ENCODE results near the gene SUN1.
"Not testable (repeated sequence)": the region's sequence is repeated elsewhere in the genome, so short reads cannot be mapped to it uniquely, and the experiment has no call there.

Gene SUN1

DNA sequence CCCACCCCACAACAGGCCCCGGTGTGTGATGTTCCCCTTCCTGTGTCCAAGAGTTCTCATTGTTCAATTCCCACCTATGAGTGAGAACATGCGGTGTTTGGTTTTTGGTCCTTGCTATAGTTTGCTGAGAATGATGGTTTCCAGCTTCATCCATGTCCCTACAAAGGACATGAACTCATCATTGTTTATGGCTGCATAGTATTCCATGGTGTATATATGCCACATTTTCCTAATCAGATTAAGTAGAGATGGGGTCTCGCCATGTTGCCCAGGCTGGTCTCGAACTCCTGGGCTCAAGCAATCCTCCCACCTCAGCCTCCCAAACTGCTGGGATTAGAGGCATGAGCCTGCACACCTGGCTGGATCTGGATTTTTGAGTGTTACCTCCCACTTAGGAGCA is 28.5 kb upstream of the SUN1 start:
- DNase-seq, result not testable (repeated sequence)

DNA sequence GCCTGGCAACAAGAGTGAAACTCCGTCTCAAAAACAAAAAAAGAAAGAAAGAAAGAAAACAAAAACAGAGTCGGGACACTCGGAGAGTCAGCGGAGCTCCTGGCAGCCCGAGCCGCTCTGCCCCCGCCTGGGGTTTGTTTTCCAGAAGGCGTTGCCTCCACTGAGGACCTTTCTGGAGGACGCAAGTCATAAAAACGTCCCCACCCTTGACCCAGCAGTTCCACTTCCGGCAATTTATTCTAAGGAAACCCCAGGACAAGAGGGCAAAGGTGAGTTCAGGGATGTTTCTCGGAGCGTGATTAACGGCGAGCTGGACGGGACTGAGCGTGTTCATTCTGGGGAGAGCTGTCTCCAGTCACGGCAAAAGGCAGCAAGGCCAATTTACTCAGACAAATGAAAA is 27.0 kb upstream of the SUN1 start:
- DNase-seq, result no peak

DNA sequence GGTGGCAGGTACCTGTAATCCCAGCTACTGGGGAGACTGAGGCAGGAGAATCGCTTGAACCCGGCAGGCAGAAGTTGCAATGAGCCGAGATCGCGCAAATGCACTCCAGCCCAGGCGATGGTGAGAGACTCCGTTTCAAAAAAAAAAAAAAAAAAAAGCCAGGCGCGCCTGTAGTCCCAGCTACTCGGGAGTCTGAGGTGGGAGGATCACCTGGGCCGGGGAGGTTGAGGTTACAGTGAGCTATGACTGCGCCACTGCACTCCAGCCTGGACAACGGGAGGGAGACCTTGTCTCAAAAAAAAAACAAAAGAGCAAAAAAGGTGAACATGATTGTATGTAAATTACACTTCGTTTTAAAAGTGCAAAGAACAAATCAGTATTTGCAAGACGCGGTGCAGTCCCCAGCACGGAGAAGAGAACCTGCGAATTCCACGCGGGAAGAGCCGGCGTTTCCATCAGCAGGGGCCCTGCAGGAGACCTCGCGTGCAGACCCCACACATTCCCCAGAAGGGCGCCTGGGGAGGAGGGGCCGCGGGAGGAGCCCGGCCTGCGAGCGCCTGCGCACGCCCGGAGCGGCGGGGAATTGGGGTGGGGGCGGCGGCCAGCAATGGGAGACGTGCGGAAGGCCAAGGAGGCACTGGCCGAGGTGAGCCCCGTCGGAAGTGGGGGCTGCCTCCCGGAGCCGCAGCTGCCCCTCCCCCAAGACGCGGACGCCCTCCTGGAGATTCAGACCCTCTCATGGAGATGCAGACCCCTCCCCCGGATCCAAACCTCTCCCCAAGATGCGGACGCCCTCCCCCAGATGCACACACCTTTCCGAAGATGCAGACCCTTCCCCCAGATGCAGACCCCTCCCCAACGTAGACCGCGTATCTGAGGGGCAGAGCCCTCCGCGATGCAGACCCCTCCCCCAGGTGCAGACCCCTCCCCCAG is 16.7 kb upstream of the SUN1 start:
- DNase-seq, result no peak

DNA sequence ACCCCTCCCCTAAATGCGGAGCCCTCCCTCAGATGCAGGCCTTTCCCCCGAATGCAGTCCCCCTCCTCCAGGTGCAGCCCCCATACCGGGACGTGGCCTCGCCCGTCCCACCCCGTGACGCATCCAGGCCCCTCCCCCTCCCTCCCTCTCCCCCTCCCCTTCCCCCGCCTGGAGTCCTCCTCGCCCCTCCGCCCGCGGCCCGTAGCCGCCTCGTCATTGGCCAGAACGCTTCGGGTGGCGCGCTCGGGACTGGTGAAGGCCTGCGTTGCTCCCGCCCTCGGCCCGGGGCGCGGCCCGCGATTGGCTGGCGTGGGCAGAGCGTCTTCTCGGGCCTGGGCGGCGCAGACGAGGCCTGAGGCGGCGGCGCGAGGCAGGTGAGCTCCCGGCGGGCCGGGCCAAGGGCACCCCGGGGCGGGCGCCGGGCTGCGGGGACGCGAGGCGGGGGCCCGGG is 16.0 kb upstream of the SUN1 start:
- peak; percentile 97 for DNase-seq

DNA sequence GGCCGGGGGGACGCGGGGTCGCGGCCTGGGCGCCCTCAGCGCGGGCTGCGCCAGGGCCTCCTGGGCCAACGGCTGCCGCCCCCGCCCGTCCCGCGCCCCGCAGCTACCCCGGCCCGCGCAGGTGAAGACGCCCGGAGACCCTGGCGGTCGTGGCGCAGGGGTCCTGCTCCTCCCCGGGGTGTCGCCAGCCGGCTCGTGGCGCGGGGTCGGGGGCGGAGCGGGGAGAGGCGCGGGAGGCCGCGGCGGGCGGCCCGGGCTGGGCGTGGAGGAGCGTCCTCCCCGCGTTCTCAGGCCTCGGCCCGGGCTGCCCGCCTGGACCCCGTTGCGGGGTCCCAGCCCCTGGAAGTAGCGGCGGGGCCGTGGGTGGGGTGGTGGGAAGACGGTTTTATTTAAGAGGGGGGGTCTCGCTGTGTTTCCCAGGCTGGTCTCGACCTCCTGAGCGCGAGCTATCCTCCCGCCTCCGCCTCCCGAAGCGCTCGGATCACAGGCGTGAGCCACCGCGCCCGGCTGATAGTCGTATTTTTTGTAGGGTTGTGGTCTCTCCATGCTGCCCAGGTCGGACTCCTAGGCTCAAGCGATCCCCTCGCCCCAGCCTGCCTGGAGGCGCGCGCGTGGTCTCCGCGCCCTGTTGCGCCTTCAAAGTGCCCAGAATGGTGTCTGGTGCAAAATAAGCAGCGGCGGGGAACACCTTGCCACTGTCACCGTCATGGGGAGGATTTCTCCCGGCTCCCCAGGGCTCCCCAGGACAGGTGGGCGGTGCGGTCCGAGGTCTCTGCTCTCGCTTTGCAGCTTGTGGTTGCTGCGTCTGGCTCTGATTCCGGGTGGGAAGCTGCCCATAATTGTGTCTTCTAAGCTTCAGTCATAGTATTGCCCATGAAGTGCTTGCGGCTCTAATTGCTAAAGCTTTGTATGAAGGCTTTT is 15.3 kb upstream of the SUN1 start:
- DNase-seq, result peak; percentile 32

DNA sequence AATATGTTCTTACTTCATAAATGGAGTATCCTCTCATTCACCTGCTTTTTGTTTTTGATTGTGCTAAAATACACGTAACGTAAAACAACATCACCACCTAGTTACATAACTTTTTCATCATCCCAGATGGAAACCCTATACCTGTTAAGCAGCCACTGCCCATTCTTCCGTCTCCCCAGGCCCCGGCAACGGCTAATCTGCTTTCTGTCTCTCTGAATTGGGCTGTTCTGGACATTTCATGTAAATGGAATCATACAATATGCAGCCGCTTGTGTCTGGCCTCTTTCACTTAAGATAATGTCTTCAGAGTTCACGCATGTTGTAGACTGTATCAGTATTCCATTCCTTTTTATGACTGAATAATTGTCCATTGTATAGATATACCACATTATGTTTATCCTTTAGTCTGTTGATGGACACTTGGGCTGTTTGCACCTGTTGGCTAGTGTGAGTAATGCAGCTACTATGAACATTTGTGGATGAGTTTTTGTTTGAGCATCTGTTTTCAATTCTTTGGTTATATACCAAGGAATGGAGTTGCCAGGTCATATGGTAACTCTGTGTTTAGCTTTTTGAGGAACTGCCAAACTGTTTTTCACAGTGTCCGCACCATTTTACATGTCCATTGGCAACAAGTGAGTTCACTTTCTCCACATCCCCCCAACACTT is 14.1 kb upstream of the SUN1 start:
- DNase-seq, result peak; percentile 38

DNA sequence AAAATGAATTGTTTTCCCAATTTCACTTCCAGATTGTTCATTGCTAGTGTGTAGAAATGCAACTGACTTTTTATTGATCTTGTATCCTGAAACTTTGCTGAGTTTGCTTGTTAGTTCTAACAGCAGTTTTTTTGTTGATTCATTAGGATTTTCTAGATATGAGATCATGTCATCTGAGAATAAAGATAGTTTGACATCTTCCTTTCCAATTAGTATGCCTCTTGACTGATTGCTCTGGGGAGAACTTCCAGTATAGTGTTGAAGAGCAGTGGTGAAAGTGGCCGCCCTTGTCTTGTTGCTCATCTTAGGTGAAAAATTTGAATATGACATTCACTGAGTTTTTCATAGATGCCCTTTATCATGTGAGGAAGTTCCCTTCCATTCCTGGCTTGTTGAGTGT is 11.9 kb upstream of the SUN1 start:
- DNase-seq, result no peak

DNA sequence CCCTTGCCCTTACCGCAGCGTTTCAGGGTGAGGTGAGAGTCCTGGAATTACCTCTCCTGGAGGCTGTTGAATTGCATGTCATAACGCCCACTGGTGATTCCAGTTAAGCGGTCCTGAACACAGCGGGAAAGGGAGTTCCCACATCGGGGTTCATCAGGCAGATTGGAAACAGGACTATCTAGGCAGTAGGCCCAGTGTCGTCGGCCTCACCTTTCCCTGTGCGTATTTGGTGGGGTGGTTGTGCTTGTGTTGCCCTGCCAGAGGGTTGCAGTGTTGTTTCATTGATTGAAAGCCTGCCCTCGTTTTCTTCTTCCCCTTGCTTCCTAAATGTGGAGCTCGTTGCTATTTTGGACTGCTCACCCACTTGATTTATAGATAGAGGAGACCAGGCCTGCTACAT is 10.6 kb upstream of the SUN1 start:
- no peak for DNase-seq

DNA sequence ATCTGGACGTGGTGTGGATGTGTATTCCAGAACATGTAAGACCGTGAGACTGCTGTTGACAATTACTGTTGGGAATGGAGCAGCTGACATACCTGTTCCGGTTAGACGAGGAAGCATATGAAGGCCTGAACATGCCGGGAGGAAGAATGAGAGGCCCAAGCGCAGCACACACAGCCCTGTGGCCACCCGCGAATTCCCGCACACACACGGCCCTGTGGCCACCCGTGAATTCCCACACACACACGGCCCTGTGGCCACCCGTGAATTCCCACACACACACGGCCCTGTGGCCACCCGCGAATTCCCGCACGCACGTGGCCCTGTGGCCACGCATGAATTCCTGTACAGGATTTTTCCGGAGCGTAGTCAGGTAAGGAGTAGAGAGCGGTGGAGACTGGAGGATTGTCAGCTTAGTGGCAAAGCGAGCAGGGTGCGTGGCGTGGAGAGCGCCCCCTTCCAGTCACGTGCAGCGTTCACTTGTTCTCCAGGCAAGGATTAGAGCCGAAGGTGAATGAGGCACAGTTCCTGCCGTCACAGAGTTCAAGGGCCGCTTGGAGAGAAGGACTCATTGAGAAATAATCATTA is 9.5 kb upstream of the SUN1 start:
- DNase-seq, result no peak

DNA sequence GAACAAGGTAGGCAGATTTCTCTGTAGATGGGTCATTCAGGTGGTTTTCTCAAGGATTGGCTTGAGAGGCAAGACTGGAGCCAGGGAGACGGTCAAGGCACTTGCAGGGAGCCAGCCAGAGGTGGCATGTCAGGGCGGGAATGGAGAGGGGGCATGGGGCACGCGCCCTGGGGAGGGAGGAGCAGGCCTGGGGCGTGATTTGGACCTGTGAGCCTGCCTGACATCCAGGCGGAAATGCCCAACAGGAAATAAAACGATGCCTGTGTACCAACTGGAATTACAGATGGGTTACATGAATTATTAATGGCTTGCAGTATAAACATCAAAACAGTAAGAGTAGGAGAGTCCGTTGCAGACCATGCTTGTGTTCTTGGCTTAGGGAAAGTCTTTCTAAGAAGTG is 8.6 kb upstream of the SUN1 start:
- no peak for DNase-seq

DNA sequence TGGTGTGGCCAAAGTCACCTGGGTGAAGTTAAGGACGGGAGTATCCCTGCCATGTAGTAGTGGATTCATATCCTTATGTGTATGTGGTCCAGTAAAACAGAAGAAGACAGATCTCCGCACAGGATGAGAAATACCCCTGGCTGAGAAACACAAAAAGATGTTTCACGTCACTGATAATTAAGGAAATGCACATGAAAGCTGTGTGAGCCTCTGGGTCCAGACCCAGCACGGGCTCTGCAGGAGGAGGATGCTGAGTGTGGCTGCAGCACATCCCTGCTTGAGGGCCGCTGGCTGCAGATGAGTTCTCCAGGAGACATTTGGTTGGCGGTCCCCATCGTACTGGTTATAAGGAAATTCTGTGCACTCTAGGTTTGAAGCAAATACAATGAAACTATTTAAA is 8.2 kb upstream of the SUN1 start:
- DNase-seq, result no peak

DNA sequence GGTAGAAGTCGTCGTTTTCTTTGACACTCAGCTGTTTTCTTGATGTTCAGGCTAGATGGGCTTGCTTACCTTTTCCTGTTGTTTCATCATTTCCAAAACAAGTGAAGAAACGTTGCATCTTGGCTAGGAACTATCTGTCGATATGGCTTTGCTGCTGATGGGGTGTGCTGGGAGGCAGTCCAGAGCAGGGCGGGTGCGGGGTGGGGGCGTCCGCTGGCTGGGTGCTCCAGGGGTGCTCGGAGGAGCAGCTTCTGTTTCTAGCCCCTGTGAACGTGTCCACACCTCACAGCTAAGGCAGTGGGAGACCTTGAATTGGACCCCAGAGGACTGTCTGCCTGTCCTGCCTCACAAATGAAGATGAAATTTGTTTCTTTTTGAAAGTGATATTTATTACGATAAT is 7.6 kb upstream of the SUN1 start:
- DNase-seq, result no peak

DNA sequence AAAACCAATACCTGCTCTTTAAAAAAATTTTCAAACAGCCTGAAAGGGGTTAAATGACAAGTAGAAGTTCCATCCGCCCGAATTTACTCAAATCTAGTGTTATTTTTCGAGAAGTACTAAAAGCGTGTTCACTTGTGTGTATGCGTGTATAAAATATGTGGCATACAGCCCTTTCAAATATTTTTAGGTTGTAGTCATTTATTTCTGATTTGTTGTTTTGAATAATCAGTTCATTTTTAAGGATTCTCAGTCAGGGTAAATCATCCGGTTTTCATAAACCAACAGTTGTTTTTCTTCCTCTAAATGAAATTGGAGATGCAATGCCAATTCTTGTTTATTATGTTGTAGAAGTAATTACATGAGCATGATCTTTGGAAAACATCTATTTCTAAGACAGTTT is 6.9 kb upstream of the SUN1 start:
- DNase-seq, result no peak

DNA sequence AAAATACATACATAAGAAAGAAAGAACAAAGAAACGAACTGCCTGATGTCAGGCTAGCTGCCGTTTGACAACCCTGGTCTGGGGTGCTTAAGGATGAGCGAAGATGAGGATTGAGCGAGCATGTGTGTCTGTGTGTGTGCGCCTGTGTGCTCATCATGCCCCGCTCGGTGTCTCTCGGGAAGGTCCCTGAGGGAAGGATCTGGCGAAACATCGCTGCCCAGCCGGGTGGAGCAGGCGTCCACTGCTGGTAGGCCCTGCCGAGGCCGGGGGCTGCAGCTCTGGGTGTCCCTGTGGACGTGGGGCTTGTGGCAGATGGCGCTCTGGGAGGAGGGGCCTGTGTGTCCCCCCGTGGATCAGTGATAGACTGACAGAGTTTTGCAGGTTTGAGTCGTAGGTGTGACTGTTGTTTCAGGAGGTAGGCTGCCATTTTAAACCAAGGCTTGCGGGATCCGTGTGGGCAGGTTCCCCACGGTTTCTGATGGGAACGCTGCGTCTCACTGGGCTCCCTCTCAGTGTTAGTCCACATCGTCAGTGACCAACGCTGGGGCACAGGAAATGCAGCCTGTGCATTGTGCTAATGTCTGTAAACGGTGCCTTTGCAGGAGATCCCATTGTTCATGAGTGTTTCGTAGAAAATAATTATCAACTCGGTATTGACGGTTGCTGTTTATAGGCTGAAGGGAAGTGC is 5.9 kb upstream of the SUN1 start:
- no peak for DNase-seq

DNA sequence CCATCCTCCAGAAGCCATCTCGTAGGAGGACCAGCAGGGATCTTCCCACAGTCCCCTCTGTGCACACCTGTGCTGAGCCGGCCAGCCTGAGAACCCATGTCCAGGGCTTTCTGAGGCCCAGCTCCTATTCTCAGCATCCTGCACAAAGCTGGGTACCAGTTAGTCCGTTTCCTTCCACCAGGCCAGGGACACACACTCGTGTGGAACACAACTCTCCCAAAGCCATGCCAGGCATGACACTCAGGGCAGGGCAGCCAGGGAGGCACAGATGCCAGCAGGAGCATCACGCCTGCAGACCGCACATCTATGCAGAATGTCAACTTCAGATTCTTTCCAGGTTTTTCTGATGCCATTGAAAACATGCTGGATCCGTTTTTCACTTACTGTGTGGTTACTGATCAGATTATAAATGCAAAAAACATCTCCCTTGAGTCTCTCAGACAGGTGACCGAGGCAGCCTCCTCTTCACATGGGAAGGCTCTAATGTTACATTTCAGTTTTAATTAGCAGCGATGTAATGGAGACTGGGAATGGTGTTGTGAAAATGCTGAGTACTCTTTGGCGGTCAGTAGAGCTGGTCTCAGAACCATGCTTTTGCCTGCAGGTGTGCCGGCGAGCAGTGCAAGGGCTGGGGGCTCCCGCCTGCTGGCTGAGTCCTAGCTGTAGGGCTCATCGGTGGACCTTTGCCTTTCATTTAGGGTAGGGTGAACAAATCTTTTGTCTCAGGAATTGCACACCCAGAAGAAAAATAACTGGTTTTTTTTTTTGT is 3.3 kb upstream of the SUN1 start:
- DNase-seq, result no peak

DNA sequence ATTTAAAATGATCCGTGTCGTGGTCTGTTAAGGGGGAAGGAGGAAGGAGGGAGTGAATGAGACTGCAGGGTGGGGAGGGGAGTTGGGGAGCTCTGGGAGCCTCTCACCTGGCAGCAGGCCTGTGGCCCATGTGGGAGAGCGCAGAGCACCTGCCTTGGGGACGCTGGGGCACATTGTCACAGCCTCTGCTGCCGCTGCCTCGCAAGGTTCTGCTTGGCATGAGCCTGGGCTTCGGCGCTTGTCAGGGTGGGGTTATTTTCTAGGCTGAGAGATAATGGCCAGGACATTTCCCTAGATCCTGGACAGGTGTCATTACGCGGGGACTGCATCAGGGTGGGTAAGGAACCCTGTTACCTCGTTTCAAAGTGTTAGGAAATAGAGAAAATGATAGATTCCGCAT is 2.2 kb upstream of the SUN1 start:
- DNase-seq, result no peak

DNA sequence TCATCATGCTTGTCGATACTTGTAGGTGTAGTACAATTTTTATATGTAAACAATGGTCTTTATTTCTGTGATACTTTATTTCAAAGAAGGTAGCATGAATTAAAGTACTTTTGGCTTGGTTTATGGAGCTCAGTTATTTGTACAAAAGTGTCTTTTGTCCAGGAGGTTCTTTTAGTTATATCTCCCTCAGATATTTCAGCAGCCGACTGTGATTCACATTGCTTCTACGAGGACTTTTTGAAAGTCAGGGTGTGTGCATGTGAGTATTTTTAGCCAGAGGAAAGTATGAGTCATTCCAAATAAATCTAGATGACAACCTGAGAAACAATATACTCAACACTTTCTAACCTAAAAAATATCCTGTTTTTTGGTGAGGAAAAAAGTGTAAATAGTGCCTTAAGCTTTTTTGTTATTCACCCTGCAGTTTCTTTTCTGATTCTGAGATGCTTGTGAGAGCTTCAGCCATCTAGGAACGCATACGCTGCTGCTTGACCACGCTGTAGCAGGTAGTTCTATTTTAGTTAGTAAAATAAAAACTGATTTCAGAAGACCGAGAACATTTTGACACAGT is 595 bp upstream of the SUN1 start:
- DNase-seq, result peak; percentile 51

DNA sequence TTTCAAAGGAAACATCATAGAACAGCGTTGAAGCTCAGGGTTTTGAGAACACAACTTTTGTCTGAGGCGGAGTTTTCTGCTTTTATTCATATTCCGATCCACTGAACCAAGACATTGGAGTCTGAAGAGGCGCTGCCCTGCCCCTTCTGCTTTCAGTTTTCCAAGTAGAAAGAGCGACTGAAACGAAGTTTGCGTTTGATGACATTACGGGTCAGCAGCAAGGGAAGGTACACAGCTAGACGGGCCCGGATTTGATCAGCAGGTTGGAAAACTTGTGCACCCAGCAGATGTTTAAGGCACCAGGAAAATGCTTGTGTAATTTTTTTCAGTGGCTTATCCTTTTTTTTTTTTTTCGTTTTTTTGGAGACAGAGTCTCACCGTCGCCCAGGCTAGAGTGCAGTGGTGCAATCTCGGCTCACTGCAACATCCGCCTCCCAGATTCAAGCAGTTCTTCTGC is 720 bp downstream of the SUN1 start:
- DNase-seq, result no peak

DNA sequence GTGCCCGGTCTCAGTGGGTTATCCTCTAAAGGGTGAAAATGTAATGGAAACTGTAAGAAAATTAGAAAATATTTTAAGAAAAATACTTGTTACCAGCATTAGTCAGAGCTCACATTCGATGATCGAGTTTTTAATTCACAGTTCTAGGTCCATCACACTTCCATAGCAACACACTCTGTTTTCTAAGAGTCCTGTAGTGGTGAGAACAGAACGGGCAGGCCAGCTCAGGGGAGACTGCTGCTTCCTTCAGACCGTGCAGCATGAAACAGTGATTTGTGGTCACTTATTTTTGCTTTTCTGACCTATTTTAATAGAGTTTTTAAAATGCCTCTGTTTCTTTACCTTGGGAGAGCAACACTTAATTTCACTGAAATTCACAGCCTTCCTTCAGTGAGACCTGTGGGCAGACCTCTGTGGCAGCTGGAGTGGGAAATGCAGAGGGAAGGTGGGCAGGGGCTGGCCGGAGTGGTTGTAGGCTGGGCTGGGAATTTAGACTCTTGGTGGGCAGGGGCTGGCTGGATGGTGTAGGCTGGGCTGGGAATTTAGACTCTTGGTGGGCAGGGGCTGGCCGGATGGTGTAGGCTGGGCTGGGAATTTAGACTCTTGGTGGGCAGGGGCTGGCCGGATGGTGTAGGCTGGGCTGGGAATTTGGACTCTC is 1.5 kb downstream of the SUN1 start:
- DNase-seq, result no peak

DNA sequence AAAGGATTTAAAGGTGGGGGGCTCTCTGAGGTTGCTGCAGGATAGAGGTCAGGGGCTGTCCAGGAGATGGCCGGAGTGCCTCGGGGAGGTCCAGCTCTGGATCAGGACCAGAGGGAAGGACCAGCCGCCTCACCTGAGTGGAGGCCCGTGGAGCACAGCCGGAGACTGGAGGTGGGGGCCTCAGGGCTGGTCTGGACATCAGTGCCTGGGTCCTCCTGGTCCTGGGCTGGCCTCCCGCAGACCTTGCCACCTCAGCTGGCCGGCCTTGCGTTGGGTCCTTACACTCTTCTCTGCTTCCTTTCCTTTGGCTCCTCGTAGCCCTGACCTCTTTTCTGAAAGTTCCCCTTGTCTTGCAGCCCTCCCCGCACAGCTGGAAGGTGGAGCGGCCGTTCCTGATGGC is 2.0 kb downstream of the SUN1 start:
- DNase-seq, result no peak

All from CD4-positive, alpha-beta T cell treated with Interleukin-17A for 1 hour (primary cell).